Fibroblast of lung (primary cell): ENCODE measurements around the gene TNFSF9.

ENCODE experiments used
- EZH2 ChIP-seq: IDR thresholded peaks from 2 replicates; pipeline ENCODE4 v1.5.1; 2012; ENCODE audit warnings: low read length, control low read depth, mild to moderate bottlenecking; ENCODE audit errors: missing control alignments
- TF ChIP-seq, protein P1 (sequence below), 2 donors: IDR thresholded peaks in 1 of 2; conservative IDR thresholded peaks in 1 of 2; 1 replicate in 1 of 2; 2 replicates in 1 of 2; pipeline ENCODE4 v1.5.1; 2011 to 2012; ENCODE audit warnings: low read length in 2 of 2, control low read depth in 1 of 2, inconsistent platforms in 1 of 2, low read depth in 1 of 2, mild to moderate bottlenecking in 1 of 2

DNA sequence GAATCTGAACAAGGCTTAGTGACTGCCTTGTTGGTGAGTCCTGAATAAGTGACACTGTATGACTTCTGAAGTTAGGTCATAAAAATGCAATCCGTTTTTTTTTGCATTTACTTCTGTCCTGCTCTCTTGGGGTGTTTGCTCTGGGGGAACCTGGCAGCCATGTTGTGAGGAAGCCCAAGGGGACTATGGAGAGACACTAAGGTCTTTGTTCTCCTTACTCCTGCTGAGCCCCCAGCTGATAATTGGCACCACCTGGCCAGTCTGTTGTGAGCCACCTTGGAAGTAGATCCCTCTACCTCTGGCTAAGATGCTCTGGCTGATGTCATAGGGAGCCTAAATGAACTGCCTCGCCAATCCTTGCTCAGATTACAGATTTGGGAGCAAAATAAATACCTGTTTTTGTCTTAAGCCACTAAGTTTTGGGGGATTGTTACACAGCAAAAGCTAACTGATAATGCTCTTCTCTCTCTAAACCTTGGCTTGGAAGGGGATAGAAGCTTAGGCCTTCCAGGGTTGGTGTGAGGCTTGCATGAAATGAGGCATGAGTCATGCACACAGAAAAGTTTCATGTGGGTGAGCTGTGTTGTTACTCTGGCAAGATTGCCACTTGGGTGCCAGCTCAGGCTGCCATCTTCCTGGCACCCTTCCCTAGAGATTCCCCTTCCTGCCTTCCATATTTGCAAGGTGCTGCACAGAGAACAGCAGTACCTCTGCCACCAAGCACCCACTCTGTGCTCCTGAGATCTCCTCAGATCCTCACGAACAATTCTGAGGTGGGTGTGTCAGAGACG lies 38.8 kb upstream of the TNFSF9 start:
- TF ChIP-seq, protein P1, sequence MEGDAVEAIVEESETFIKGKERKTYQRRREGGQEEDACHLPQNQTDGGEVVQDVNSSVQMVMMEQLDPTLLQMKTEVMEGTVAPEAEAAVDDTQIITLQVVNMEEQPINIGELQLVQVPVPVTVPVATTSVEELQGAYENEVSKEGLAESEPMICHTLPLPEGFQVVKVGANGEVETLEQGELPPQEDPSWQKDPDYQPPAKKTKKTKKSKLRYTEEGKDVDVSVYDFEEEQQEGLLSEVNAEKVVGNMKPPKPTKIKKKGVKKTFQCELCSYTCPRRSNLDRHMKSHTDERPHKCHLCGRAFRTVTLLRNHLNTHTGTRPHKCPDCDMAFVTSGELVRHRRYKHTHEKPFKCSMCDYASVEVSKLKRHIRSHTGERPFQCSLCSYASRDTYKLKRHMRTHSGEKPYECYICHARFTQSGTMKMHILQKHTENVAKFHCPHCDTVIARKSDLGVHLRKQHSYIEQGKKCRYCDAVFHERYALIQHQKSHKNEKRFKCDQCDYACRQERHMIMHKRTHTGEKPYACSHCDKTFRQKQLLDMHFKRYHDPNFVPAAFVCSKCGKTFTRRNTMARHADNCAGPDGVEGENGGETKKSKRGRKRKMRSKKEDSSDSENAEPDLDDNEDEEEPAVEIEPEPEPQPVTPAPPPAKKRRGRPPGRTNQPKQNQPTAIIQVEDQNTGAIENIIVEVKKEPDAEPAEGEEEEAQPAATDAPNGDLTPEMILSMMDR (conservative IDR thresholded peaks at IDR 0.05 in 1 of 2, IDR thresholded peaks at IDR 0.05 in 1 of 2; ENCODE audit: low read depth in 1 of 2, low read length in 2 of 2), result no peak
- no peak for TF ChIP-seq EZH2
